SK-N-MC (cell line): ENCODE measurements around the gene HERC4.

Source experiments
- EZH2 ChIP-seq: fragments of 200-600 bp; sonication (generic); IDR thresholded peaks from one replicate; pipeline ENCODE4 v1.6.1; 2017; ENCODE audit warnings: antibody characterized with exemption
- FOXP2 ChIP-seq: optimal IDR thresholded peaks from 2 replicates; pipeline ENCODE3; 2011; ENCODE audit warnings: mild to moderate bottlenecking, moderate library complexity; ENCODE audit not compliant: insufficient read depth; ENCODE audit errors: extremely low read length, control extremely low read depth
- POLR2AphosphoS5 ChIP-seq: IDR thresholded peaks from 2 replicates; pipeline ENCODE4 v1.6.1; 2012; ENCODE audit warnings: mild to moderate bottlenecking, low read depth, low read length, borderline replicate concordance

DNA sequence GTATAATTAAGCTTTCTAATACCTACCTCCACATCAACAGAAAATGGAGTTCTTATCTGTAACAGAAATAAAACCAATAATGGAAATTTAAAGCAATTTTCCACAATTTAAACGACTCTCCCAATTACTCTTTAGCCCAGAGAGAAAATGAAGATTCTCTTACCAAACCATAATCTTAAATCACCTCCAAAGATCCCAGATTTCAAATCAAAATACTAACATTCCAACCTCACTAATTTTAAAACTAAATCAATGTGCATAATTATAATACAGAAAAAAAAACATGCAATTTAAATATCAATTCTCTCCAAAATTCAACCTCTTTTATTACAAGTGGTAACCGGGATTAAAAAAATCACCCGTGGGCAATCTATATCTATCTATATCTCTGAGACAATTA is 1.5 kb downstream of the HERC4 start:
- TF ChIP-seq EZH2 (no peak), POLR2AphosphoS5 (no peak), FOXP2 (no peak)
